HG03342 (cell line): ENCODE data around the gene GPR25.
"Not testable (repeated sequence)": the region's sequence is repeated elsewhere in the genome, so short reads cannot be mapped to it uniquely, and the experiment has no call there.

Experiments used
- ATAC-seq: cut with Tn5 transposase; IDR thresholded peaks from one replicate; pipeline ENCODE4 v1.9.1; 2021; ENCODE audit warnings: mild to moderate bottlenecking, moderate library complexity; ENCODE audit not compliant: unreplicated experiment

Gene GPR25

GRCh38 chr1:200909071-200909470 is 36.3 kb downstream of the GPR25 start:
- no peak for ATAC-seq

DNA sequence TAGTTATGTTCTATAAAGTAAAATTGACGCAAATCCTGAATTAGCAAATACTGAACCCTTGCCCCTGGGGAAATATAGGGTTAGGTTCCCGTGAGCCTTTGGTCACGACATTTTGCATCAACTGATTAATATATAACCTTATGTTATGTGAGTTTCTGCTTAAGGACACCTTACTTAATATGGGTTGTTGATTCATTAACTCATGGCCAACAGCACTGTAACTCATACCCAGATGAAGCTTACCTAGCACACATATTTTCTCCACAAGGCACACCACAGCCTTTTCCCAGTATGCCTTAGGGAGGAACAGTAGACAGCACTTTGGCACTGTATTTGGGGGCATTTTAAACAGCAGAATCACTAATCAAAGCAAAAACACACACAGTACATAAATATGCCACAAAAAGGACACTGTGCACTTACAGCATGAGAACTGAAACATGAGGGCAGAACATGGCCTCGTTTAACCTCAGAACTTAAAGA is 37.0 kb downstream of the GPR25 start:
- peak; percentile 40 for ATAC-seq

DNA sequence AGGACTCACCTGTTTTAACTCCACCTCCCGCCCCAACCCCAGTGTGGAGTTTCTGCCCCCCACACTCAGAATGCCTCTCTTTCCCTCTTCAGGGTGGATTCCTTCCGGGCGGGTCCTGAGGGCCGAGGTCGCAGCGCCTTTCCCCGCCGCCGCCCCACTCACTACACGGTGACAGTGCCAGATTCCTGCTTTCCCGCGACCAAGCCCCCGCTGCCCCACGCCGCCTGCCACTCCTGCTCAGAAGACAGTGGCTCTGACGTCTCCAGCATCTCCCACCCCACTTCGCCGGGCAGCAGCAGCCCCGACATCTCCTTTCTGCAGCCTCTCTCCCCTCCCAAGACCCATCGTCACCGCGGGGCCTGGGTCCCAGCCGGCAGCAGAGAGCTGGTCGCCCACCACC is 38.6 kb downstream of the GPR25 start:
- no peak for ATAC-seq

GRCh38 chr1:200911936-200912335 is 39.2 kb downstream of the GPR25 start:
- ATAC-seq = not testable (repeated sequence)

DNA sequence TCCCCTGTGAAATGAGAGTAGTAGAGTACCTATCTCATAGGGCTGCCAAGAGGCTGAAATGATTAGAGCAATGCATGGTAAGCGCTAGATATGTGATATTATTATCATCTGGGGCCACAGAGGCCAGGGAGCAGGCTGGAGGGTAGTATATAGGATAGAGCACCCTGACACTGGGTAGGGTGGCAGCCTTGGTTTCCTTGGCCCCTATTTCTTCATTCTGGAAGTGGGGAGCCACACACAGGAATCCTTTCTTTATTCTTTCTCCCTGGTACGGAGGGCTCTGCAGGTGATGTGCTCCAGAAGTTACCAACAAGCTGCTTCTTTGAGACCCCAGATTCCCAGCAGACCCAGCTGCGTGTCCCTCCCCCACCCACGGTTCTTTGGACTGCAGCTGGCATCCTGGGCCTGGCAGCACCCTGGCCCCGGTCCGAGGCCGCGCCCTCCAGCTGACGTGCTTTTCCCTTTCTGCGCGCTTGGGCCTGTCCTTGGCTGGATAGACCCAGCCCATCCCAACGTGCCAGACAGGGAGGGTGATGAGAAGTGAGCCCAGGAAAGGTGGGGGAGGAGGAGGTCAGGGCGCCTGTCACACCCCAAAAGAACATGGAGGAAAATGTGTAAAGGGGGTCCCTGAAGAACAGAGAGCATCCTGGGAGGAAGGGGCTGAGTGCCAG is 40.1 kb downstream of the GPR25 start:
- no peak for ATAC-seq

DNA sequence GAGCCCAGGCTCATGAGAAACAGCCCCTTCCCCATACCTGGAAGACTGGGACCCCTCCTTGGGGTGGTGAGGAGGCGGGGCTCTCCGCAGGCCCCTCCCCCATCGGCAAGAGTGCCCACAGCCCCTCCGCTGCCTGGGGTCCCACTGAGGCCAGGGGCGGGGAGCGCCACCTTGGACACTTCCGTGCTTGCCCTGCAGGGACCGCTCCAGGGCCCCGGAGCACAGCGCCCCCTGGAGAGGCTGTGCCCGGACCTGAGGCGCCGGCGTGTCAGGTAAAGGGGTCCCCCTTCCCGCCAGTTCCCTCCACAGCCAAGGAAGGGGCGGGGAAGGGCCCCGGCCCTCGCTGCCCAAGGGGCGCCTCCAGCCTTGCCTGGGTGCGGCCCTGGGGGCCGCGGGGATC is 43.4 kb downstream of the GPR25 start:
- ATAC-seq = no peak

- no peak for ATAC-seq
Observed at GRCh38 chr1:200916681-200917080, 43.9 kb downstream of the GPR25 start.

- ATAC-seq = no peak
Observed at GRCh38 chr1:200917291-200917817, 44.6 kb downstream of the GPR25 start.

DNA sequence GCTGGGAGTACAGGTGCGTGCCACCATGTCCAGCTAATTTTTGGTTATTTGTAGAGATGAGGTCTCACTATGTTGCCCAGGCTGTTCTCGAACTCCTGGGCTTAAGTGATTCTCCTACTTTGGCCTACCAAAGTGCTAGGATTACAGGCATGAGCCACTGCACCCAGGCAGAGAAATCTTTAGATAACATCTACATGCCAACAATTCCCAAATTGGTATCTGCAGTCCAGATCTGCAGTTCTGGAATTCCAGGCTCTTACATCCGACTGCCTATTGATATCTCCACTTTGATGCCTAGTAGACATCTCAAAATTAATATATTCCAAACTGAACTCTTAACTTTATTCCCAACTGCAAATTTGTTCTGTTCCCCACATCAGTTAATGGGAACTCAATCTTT is 45.2 kb downstream of the GPR25 start:
- ATAC-seq = no peak

GRCh38 chr1:200919386-200919785 is 46.6 kb downstream of the GPR25 start:
- no peak for ATAC-seq

- ATAC-seq = no peak
Observed at GRCh38 chr1:200921571-200922110, 48.9 kb downstream of the GPR25 start.

DNA sequence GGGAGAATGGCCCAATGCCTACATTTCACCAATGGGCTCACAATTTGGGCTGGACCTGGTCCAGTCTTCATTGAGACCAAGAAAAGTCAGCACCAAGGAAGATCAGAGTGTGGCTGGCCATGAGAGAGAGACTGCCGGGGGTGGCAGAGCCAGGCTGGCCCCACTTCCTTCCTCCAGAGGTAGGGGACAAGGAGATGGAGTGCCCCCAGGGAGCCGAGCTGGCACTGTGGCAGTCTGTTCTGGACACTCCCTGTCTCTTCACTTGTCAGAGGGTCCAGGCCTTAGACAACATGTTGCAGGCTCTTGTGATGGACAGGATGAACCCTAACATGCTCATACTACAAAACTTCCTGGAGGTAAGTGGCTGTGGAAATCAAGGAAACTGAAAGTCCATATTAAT is 49.6 kb downstream of the GPR25 start:
- no peak for ATAC-seq

GRCh38 chr1:200923601-200924000 is 50.8 kb downstream of the GPR25 start:
- ATAC-seq = no peak
